ENCODE data around the gene CDH3. TPM values are rescaled to one million over a fixed set of nuclear protein-coding genes. Genes with fewer than 3 reads are reported as not detected.

Gene CDH3
- total RNA-seq, 1 donor from 2014 or later, result 14.1 TPM

GRCh38 chr16:68739964-68740627 lies 95.0 kb downstream of the CDH3 start:
- H3K36me3 ChIP-seq (ENCODE audit: insufficient read depth, low read length), result no peaks in the 10 kb centered on the region
- peaks cover 1% of the 10 kb centered on the region for H3K9me3 Mint-ChIP-seq (ENCODE audit: unreplicated experiment)
- peaks cover 2% of the 10 kb centered on the region for H3K36me3 Mint-ChIP-seq (ENCODE audit: low read depth, unreplicated experiment)
- no peak for FAIRE-seq
- H3K4me1 ChIP-seq (ENCODE audit: insufficient read depth, low read length), result no peaks in the 10 kb centered on the region
- no peak for DNase-seq (ENCODE audit: low read depth)
- H3K9ac ChIP-seq (ENCODE audit: low read length), result no peak overlapping the region
- H3K79me2 ChIP-seq (ENCODE audit: insufficient read depth, low read length), result no peaks in the 10 kb centered on the region
- no peak overlapping the region for H3K27ac ChIP-seq (ENCODE audit: low read depth, low read length)
- TF ChIP-seq, protein P1, sequence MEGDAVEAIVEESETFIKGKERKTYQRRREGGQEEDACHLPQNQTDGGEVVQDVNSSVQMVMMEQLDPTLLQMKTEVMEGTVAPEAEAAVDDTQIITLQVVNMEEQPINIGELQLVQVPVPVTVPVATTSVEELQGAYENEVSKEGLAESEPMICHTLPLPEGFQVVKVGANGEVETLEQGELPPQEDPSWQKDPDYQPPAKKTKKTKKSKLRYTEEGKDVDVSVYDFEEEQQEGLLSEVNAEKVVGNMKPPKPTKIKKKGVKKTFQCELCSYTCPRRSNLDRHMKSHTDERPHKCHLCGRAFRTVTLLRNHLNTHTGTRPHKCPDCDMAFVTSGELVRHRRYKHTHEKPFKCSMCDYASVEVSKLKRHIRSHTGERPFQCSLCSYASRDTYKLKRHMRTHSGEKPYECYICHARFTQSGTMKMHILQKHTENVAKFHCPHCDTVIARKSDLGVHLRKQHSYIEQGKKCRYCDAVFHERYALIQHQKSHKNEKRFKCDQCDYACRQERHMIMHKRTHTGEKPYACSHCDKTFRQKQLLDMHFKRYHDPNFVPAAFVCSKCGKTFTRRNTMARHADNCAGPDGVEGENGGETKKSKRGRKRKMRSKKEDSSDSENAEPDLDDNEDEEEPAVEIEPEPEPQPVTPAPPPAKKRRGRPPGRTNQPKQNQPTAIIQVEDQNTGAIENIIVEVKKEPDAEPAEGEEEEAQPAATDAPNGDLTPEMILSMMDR (IDR thresholded peaks at IDR 0.05; ENCODE audit: insufficient read depth, low read depth, low read length), result no peak
- TF ChIP-seq EZH2 (IDR thresholded peaks at IDR 0.05; ENCODE audit: insufficient read depth, low read length), result no peak
- H3K27ac Mint-ChIP-seq (ENCODE audit: unreplicated experiment), result peak overlapping the region; percentile 15
- no peak overlapping the region for H3K4me3 ChIP-seq (ENCODE audit: insufficient read depth, low read depth, low read length)
- peaks cover 25% of the 10 kb centered on the region for H3K4me1 Mint-ChIP-seq (ENCODE audit: low read depth, unreplicated experiment)
- H3K4me2 ChIP-seq (ENCODE audit: low read length), result no peak overlapping the region
- H3K27me3 Mint-ChIP-seq (ENCODE audit: low read depth, unreplicated experiment), result peaks cover 8% of the 10 kb centered on the region
- H2AFZ ChIP-seq (ENCODE audit: low read depth, low read length), result no peak overlapping the region
- no peaks in the 10 kb centered on the region for H3K9me3 ChIP-seq (ENCODE audit: insufficient read depth, low read depth, low read length)
- peaks cover 25% of the 10 kb centered on the region for H3K27me3 ChIP-seq (ENCODE audit: insufficient read depth, low read length)
- H4K20me1 ChIP-seq (ENCODE audit: insufficient read depth, low read length), result no peaks in the 10 kb centered on the region
- no peak overlapping the region for H3K4me3 Mint-ChIP-seq (ENCODE audit: unreplicated experiment)

GRCh38 chr16:68740628-68741346 lies 95.7 kb downstream of the CDH3 start:
- Histone ChIP-seq H3K4me2 (ENCODE audit: low read length) (no peak overlapping the region), H3K27ac (ENCODE audit: low read depth, low read length) (no peak overlapping the region), H3K9ac (ENCODE audit: low read length) (no peak overlapping the region), H2AFZ (ENCODE audit: low read depth, low read length) (no peak overlapping the region), H3K9me3 (ENCODE audit: insufficient read depth, low read depth, low read length) (no peaks in the 10 kb centered on the region), H3K36me3 (ENCODE audit: insufficient read depth, low read length) (no peaks in the 10 kb centered on the region), H3K4me3 (ENCODE audit: insufficient read depth, low read depth, low read length) (no peak overlapping the region), H3K27me3 (ENCODE audit: insufficient read depth, low read length) (peaks cover 24% of the 10 kb centered on the region), H3K79me2 (ENCODE audit: insufficient read depth, low read length) (no peaks in the 10 kb centered on the region), H4K20me1 (ENCODE audit: insufficient read depth, low read length) (no peaks in the 10 kb centered on the region), H3K4me1 (ENCODE audit: insufficient read depth, low read length) (no peaks in the 10 kb centered on the region)
- DNase-seq (ENCODE audit: low read depth) (no peak), FAIRE-seq (no peak)
- Mint-ChIP-seq H3K36me3 (ENCODE audit: low read depth, unreplicated experiment) (peaks cover 2% of the 10 kb centered on the region), H3K4me3 (ENCODE audit: unreplicated experiment) (peak overlapping the region; percentile 62), H3K27ac (ENCODE audit: unreplicated experiment) (peak overlapping the region; percentile 44), H3K9me3 (ENCODE audit: unreplicated experiment) (peaks cover 1% of the 10 kb centered on the region), H3K27me3 (ENCODE audit: low read depth, unreplicated experiment) (peaks cover 8% of the 10 kb centered on the region), H3K4me1 (ENCODE audit: low read depth, unreplicated experiment) (peaks cover 25% of the 10 kb centered on the region)
- TF ChIP-seq, protein P1 (IDR thresholded peaks at IDR 0.05; ENCODE audit: insufficient read depth, low read depth, low read length), result no peak
- TF ChIP-seq EZH2 (IDR thresholded peaks at IDR 0.05; ENCODE audit: insufficient read depth, low read length), result no peak

- Histone ChIP-seq H2AFZ (ENCODE audit: low read depth, low read length) (no peak overlapping the region), H3K9me3 (ENCODE audit: insufficient read depth, low read depth, low read length) (no peaks in the 10 kb centered on the region), H3K36me3 (ENCODE audit: insufficient read depth, low read length) (no peaks in the 10 kb centered on the region), H3K4me2 (ENCODE audit: low read length) (no peak overlapping the region), H3K27me3 (ENCODE audit: insufficient read depth, low read length) (peaks cover 4% of the 10 kb centered on the region), H3K4me1 (ENCODE audit: insufficient read depth, low read length) (no peaks in the 10 kb centered on the region), H4K20me1 (ENCODE audit: insufficient read depth, low read length) (no peaks in the 10 kb centered on the region), H3K9ac (ENCODE audit: low read length) (no peak overlapping the region), H3K79me2 (ENCODE audit: insufficient read depth, low read length) (no peaks in the 10 kb centered on the region), H3K4me3 (ENCODE audit: insufficient read depth, low read depth, low read length) (no peak overlapping the region), H3K27ac (ENCODE audit: low read depth, low read length) (no peak overlapping the region)
- Mint-ChIP-seq H3K27ac (ENCODE audit: unreplicated experiment) (no peak overlapping the region), H3K36me3 (ENCODE audit: low read depth, unreplicated experiment) (no peaks in the 10 kb centered on the region), H3K4me3 (ENCODE audit: unreplicated experiment) (no peak overlapping the region), H3K27me3 (ENCODE audit: low read depth, unreplicated experiment) (peaks cover 6% of the 10 kb centered on the region), H3K4me1 (ENCODE audit: low read depth, unreplicated experiment) (peaks cover 23% of the 10 kb centered on the region), H3K9me3 (ENCODE audit: unreplicated experiment) (no peaks in the 10 kb centered on the region)
- no peak for DNase-seq (ENCODE audit: low read depth)
- no peak for FAIRE-seq
- no peak for TF ChIP-seq EZH2 (IDR thresholded peaks at IDR 0.05; ENCODE audit: insufficient read depth, low read length)
- TF ChIP-seq, protein P1 (IDR thresholded peaks at IDR 0.05; ENCODE audit: insufficient read depth, low read depth, low read length), result no peak
Observed at GRCh38 chr16:68743664-68744063, 98.6 kb downstream of the CDH3 start.
